GM19025 (cell line): ENCODE measurements around the gene ARHGEF38.
A peak's percentile ranks its signal among the peaks of the same experiment; 100 is the strongest.

ENCODE experiments used
- ATAC-seq: cut with Tn5 transposase; IDR thresholded peaks from one replicate; pipeline ENCODE4 v1.9.1; 2021; ENCODE audit warnings: mild to moderate bottlenecking, low read depth, moderate library complexity; ENCODE audit not compliant: unreplicated experiment

ARHGEF38 gene

GRCh38 chr4:105551965-105552746, at the start of gene ARHGEF38:
ARHGEF38 (plus strand) TSS chr4:105552620; CDS start chr4:105552766, 146 bp downstream.
- ATAC-seq, result no peak

DNA sequence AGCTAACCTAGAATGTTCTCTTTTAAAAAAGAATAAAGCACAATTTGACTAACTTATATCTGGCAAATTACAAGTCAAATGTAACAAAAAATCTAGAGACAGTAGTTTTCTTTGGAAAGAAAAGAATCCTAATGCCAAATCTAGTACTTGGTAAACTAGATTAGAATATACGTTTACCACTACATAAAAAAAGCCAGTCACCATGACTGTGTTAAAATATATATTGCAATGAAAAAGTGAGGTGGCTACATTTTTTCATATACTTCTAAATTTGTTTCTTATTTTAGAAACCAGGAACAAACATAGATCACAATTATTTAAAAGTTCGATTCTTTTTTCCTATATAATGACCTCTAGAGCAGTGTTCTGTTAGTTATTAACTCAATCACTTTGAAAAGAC, 48.9 kb upstream of the ARHGEF38 start:
- no peak for ATAC-seq

DNA sequence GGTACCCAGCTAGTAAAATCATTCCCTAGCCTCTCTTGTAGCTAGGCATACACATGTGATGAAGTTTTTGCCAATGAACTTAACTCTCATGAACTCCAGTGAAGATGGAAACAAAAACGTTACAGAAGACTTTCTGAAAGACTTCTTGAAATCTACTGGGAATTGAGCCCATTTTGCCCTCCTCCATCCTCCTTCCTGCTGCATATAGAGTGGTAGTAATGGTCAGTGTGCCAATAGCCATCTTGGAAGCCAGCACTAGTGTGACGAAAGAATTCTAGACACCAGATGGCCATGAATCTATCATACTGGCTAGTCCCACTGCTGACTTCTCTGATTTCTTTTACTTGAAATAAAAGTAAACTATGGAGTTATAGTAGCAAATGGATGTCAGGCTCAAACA, 47.7 kb upstream of the ARHGEF38 start:
- ATAC-seq, result no peak

- peak; percentile 90 for ATAC-seq
Measured at GRCh38 chr4:105509291-105509690, 43.1 kb upstream of the ARHGEF38 start.

DNA sequence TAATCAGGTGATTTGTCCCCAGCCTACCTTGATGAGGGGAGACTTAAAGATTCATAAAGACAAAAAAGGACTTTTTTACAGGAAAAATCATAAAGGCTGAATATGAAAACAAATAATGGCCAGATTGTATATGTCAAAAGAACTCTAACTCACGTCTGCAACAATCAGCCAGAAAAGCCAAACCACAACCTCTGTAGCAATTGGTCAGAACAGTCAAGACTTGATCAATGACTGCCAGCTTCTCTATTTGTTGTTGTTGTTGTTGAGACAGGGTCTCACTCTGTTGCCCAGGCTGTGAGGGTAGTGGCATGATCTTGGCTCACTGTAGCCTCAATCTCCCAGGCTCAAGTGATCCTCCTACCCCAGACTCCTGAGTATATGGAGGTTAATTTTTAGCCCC, 42.7 kb upstream of the ARHGEF38 start:
- no peak for ATAC-seq

DNA sequence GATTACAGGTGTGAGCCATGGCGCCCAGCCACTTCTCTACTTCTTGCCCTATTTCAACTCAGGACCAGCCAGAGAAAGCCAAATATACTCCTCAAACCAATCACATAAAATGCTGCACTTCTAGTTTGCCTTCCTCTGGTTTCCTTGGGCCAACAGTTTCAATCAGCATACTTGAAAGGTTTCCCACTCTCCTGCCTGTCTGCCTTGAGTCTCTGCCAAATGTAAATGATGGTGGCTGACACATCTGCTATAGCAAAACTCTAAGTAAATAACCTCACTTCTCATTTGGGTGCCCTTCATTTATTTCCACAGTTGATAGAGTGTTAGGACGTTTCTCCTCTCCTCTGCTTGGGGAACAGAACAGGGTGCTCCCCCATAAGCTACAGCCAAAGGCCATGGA, 42.2 kb upstream of the ARHGEF38 start:
- ATAC-seq, result no peak

- ATAC-seq, result no peak
Measured at GRCh38 chr4:105520819-105521790, 31.3 kb upstream of the ARHGEF38 start.

DNA sequence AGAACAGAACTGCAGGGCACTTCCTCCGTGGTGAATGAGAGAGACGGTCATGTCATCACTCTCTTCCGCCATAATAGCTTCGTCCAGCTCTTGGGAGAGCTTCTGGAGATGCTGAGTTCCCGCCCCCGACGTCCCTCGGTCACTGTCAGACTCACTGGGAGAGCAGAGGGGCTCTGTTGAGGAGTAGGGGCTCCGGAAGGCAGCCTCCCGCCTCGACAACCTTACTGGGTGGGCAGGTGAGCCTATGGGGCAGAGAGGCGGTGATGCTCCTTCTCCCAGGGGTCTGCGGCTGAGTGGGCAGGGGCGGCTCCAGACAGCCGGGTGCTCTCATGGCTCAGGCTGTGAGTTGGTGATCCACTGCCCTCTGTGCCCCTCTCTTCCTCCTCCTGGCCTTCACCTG, 25.8 kb upstream of the ARHGEF38 start:
- ATAC-seq, result no peak

DNA sequence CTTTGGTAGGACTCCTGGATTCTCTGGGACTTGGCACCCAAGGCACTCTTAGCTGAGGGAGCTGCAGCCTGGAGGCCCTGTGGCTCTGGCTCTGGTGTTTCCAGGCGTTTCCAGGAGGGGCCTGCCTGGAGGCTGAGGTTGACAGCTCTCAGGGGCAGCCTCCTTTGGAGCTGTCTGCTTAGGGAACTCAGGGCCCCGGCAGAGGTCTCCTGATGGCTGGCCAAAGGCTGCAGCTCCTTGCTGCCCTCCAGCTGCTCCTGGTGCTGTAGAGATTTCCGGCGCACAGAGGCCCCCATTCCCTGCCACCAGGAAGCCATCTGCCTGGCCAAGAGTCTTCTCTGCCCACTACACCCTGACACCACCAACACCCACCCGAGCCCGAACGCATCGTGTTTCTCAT, 25.3 kb upstream of the ARHGEF38 start:
- no peak for ATAC-seq

GRCh38 chr4:105536601-105537000, 15.8 kb upstream of the ARHGEF38 start:
- no peak for ATAC-seq

GRCh38 chr4:105541420-105541819, 11.0 kb upstream of the ARHGEF38 start:
- no peak for ATAC-seq

DNA sequence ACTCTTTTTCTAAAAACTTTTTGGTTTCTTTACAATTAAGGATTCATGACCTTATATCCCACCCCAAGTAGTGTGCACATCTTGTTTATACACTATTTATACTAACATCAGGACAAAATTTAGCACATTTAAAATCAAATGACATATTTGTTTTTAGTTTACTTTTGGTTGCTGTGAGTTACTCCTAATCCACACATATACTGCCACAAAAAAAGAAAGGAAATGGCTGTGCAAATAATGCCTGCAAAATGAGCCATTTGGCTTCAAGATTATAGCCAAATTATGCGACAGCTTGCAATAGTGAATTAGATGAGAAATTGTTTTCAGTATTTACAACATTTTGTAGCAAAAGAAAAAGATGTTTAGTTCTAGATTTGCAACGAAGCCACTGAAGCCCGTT, 10.4 kb upstream of the ARHGEF38 start:
- ATAC-seq, result no peak

GRCh38 chr4:105543346-105543745, 9.1 kb upstream of the ARHGEF38 start:
- no peak for ATAC-seq

- no peak for ATAC-seq
Measured at GRCh38 chr4:105543881-105544280, 8.5 kb upstream of the ARHGEF38 start.

- ATAC-seq, result no peak
Measured at GRCh38 chr4:105544520-105545286, 7.7 kb upstream of the ARHGEF38 start.

DNA sequence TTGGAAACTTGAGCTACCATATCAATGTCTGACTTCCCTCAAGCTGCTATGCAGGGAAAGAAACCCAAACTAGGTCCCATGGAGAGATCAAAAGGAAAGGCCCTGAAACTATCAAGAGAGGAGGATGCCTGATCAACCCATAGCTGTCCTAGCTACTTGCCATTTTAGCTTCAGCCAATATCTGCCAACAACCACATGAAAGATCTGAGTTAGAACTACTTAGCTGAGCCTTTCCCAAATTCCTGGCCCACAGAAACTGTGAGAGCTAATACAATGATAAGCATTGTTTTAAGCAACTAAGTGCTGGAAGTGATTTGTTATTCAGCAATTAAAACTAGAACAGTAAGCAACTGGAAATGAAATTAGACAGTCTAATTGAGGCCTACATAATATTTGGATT, 6.3 kb upstream of the ARHGEF38 start:
- no peak for ATAC-seq

DNA sequence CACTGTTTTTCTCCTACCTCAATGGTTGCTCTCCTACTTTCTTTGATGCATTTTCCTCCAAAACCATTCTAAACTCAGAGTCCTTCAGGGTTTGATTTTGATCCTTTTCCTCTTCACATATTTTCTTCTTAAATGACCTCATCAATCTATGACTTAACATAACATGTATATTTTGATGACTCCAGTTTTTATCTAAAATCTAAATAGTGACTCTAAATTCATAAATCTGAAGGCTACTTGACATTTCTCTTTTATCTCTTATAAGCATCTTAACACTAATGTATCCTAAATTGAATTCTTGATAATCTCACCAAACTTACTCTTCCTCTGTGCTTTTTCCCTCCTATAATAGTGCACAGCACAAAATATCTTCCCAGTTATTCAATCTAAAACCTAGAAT, 4.7 kb upstream of the ARHGEF38 start:
- ATAC-seq, result no peak

DNA sequence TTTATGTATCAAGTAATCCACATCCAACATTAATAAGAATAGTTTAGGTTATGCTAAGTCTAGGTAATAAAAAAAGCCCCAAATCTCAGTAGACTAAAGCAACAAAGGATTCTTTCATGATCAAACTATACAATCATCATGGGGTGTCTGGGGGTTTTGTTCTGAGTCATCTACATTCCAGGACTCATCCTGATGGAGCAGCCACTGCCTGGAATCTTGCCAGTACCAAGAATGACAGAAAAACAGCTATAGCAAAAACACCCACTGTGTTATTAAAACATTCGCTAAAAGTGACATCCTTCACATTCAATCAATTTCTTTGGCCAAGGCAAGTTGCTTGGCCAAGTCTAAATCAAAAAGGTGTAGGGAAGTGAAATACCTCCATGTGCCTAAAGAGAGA, 3.9 kb upstream of the ARHGEF38 start:
- no peak for ATAC-seq

- no peak for ATAC-seq
Measured at GRCh38 chr4:105550641-105551040, 1.8 kb upstream of the ARHGEF38 start.

GRCh38 chr4:105555409-105555808, 3.0 kb downstream of the ARHGEF38 start:
- ATAC-seq, result no peak

GRCh38 chr4:105556206-105556605, 3.8 kb downstream of the ARHGEF38 start:
- no peak for ATAC-seq
